GM19467 (cell line): ENCODE results near the gene AAMP.
"Not testable (repeated sequence)": the region's sequence is repeated elsewhere in the genome, so short reads cannot be mapped to it uniquely, and the experiment has no call there.

ENCODE experiments used
- ATAC-seq: cut with Tn5 transposase; IDR thresholded peaks from one replicate; pipeline ENCODE4 v1.9.1; 2021; ENCODE audit warnings: mild to moderate bottlenecking, moderate library complexity; ENCODE audit not compliant: unreplicated experiment

Gene AAMP

GRCh38 chr2:218276986-218277755 is 7.2 kb upstream of the AAMP start:
- ATAC-seq: no peak

- no peak for ATAC-seq
Observed at GRCh38 chr2:218275371-218276072, 5.6 kb upstream of the AAMP start.

GRCh38 chr2:218274586-218274985 is 4.6 kb upstream of the AAMP start:
- ATAC-seq: no peak

- no peak for ATAC-seq
Observed at GRCh38 chr2:218273908-218274249, 3.9 kb upstream of the AAMP start.

- not testable (repeated sequence) for ATAC-seq
Observed at GRCh38 chr2:218273214-218273907, 3.4 kb upstream of the AAMP start.

- ATAC-seq: no peak
Observed at GRCh38 chr2:218272531-218273212, 2.7 kb upstream of the AAMP start.

- ATAC-seq: no peak
Observed at GRCh38 chr2:218271865-218272530, 2.1 kb upstream of the AAMP start.

- no peak for ATAC-seq
Observed at GRCh38 chr2:218271487-218271797, 1.5 kb upstream of the AAMP start.

GRCh38 chr2:218270721-218271486 is 967 bp upstream of the AAMP start:
- ATAC-seq: no peak

- ATAC-seq: no peak
Observed at GRCh38 chr2:218267259-218267658, 2.7 kb downstream of the AAMP start.

- ATAC-seq: no peak
Observed at GRCh38 chr2:218266316-218266979, 3.5 kb downstream of the AAMP start.

GRCh38 chr2:218265626-218266025 is 4.3 kb downstream of the AAMP start:
- no peak for ATAC-seq

GRCh38 chr2:218264773-218265561 is 5.0 kb downstream of the AAMP start:
- no peak for ATAC-seq

GRCh38 chr2:218263817-218264641 is 5.9 kb downstream of the AAMP start:
- no peak for ATAC-seq

- no peak for ATAC-seq
Observed at GRCh38 chr2:218262631-218263586, 7.0 kb downstream of the AAMP start.

- ATAC-seq: no peak
Observed at GRCh38 chr2:218262237-218262600, 7.7 kb downstream of the AAMP start.
